GM19351 (cell line): ENCODE measurements around the gene KIR2DL4.
"Not testable (repeated sequence)": the region's sequence is repeated elsewhere in the genome, so short reads cannot be mapped to it uniquely, and the experiment has no call there.

Experiments used
- ATAC-seq: cut with Tn5 transposase; IDR thresholded peaks from one replicate; pipeline ENCODE4 v1.9.1; 2021; ENCODE audit warnings: mild to moderate bottlenecking, moderate library complexity; ENCODE audit not compliant: unreplicated experiment

The KIR2DL4 gene

GRCh38 chr19:54803410-54803809 lies at the start of gene KIR2DL4:
Gene KIR2DL4 (plus strand): TSS chr19:54803610. CDS start chr19:54803652, 42 bp downstream.
- ATAC-seq = no peak

GRCh38 chr19:54756204-54757110 lies 47.0 kb upstream of the KIR2DL4 start:
- not testable (repeated sequence) for ATAC-seq

GRCh38 chr19:54758577-54758976 lies 44.8 kb upstream of the KIR2DL4 start:
- not testable (repeated sequence) for ATAC-seq

GRCh38 chr19:54764219-54764618 lies 39.2 kb upstream of the KIR2DL4 start:
- ATAC-seq = not testable (repeated sequence)

- ATAC-seq = not testable (repeated sequence)
Measured at GRCh38 chr19:54766464-54766863, 36.9 kb upstream of the KIR2DL4 start.

- ATAC-seq = not testable (repeated sequence)
Measured at GRCh38 chr19:54769646-54770045, 33.8 kb upstream of the KIR2DL4 start, which contains the start of gene KIR2DL1. Gene KIR2DL1 (plus strand): TSS chr19:54769793. CDS start chr19:54769851, 58 bp downstream.

GRCh38 chr19:54770511-54770910 lies 32.9 kb upstream of the KIR2DL4 start:
- not testable (repeated sequence) for ATAC-seq

- not testable (repeated sequence) for ATAC-seq
Measured at GRCh38 chr19:54771018-54771960, 32.1 kb upstream of the KIR2DL4 start.

GRCh38 chr19:54772666-54773065 lies 30.7 kb upstream of the KIR2DL4 start:
- not testable (repeated sequence) for ATAC-seq

- ATAC-seq = not testable (repeated sequence)
Measured at GRCh38 chr19:54775095-54775815, 28.2 kb upstream of the KIR2DL4 start.

GRCh38 chr19:54775830-54776229 lies 27.6 kb upstream of the KIR2DL4 start:
- ATAC-seq = not testable (repeated sequence)

GRCh38 chr19:54777851-54778250 lies 25.6 kb upstream of the KIR2DL4 start:
- not testable (repeated sequence) for ATAC-seq

GRCh38 chr19:54778896-54779295 lies 24.5 kb upstream of the KIR2DL4 start:
- ATAC-seq = not testable (repeated sequence)

- not testable (repeated sequence) for ATAC-seq
Measured at GRCh38 chr19:54782916-54783315, 20.5 kb upstream of the KIR2DL4 start.

GRCh38 chr19:54786091-54786723 lies 17.2 kb upstream of the KIR2DL4 start:
- ATAC-seq = not testable (repeated sequence)

- not testable (repeated sequence) for ATAC-seq
Measured at GRCh38 chr19:54788154-54788553, 15.3 kb upstream of the KIR2DL4 start.

- no peak for ATAC-seq
Measured at GRCh38 chr19:54790711-54791110, 12.7 kb upstream of the KIR2DL4 start.

- no peak for ATAC-seq
Measured at GRCh38 chr19:54791476-54791875, 11.9 kb upstream of the KIR2DL4 start.

GRCh38 chr19:54792814-54793213 lies 10.6 kb upstream of the KIR2DL4 start:
- ATAC-seq = no peak

- ATAC-seq = no peak
Measured at GRCh38 chr19:54795758-54796157, 7.7 kb upstream of the KIR2DL4 start.
